ENCODE measurements around the gene CMKLR1.

CMKLR1 gene

GRCh38 chr12:108297895-108298760 lies 41.0 kb downstream of the CMKLR1 start:
- no peak for DNase-seq

GRCh38 chr12:108297424-108297823 lies 41.7 kb downstream of the CMKLR1 start:
- no peak for DNase-seq

GRCh38 chr12:108296945-108297344 lies 42.2 kb downstream of the CMKLR1 start:
- DNase-seq, result no peak

DNA sequence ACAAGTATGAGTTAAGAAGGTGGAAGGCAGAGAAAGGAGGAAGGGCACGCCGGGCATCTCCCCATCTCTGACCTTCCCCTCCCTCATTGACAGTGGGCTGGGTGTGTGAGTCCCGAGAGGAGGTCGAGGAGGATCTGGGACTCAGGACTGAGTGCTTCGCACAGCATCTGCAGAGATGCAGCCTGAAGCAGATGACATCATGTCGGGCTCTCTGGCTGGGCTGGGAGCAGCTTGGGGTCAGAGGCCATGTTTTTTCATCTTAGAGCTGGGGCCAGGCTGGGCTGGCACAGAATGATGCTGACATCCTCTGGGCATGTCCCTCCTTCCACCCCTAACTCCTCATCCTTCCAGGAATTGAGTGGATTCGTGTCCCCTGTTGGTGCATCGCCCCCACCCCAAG lies 43.5 kb downstream of the CMKLR1 start:
- DNase-seq, result no peak

- peak; percentile 81 for DNase-seq
Observed at GRCh38 chr12:108289350-108290161, 49.6 kb downstream of the CMKLR1 start.

GRCh38 chr12:108287227-108287626 lies 51.9 kb downstream of the CMKLR1 start:
- no peak for DNase-seq

GRCh38 chr12:108285016-108285415 lies 54.1 kb downstream of the CMKLR1 start:
- DNase-seq, result no peak

GRCh38 chr12:108284163-108284562 lies 54.9 kb downstream of the CMKLR1 start:
- peak; percentile 6 for DNase-seq

- no peak for DNase-seq
Observed at GRCh38 chr12:108282676-108283075, 56.4 kb downstream of the CMKLR1 start.

- no peak for DNase-seq
Observed at GRCh38 chr12:108282160-108282559, 57.0 kb downstream of the CMKLR1 start.

- DNase-seq, result no peak
Observed at GRCh38 chr12:108277613-108278012, 61.5 kb downstream of the CMKLR1 start.

GRCh38 chr12:108273217-108273616 lies 65.9 kb downstream of the CMKLR1 start:
- peak; percentile 7 for DNase-seq

- DNase-seq, result peak; percentile 38
Observed at GRCh38 chr12:108271951-108272872, 66.9 kb downstream of the CMKLR1 start.

- DNase-seq, result no peak
Observed at GRCh38 chr12:108270849-108271143, 68.3 kb downstream of the CMKLR1 start.

GRCh38 chr12:108270035-108270848 lies 68.9 kb downstream of the CMKLR1 start:
- peak; percentile 31 for DNase-seq

- no peak for DNase-seq
Observed at GRCh38 chr12:108269224-108269623, 69.9 kb downstream of the CMKLR1 start.

DNA sequence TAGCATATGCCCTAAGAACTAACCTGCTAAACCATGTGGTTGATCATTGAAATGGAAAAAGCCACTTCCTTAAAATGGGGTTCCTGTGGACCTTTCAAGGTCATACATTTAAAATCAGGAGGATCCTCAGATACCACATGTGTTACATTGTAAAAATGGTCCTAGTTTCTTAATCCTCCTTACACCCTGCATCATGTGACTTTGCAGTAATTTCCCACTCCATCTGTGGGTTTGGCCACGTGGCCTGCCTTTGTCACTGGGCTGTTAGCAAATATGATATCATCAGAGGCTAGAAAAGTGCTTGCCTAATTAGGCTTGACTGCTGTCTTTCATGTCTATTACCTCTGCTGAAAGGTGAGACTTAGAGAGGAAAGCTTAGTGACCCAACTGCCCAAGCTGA lies 70.7 kb downstream of the CMKLR1 start:
- DNase-seq, result no peak

- DNase-seq, result peak; percentile 13
Observed at GRCh38 chr12:108267450-108267849, 71.7 kb downstream of the CMKLR1 start.

DNA sequence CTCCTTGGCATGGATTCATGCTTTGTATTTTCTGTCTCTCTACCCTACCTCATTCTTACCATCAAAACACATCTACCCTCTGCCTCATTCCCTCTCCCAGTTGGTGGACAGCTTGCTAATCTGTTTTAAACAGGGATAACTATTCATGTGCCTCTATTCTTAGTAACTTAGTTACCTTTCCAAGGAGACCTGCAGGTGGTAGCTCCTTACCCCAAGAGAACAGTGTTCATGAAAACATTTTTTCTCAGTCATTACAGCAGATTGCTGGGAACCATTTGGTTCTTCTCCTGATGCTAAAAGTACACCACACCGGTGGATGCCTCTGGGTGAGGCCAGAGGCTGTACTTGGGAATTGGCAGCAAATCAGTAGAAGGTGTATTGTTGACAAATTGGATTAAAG lies 73.0 kb downstream of the CMKLR1 start:
- DNase-seq, result no peak

DNA sequence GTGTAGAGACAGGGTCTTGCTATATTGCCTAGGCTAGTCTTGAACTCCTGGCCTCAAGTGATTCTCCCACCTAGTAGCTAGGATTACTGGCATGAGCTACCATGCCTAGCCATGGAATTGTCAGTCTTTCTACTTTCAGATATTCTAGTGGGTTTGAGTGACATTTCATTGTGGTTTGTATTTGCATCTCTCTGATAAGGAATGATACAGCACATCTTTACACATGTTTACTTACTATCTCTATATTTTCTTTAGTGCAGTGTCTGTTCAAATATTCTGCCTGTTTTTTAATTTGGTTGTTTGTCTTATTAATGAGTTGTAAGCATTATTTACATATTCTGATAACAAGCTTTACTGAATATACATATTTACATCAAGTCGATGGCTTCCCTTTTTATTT lies 73.6 kb downstream of the CMKLR1 start:
- no peak for DNase-seq

DNA sequence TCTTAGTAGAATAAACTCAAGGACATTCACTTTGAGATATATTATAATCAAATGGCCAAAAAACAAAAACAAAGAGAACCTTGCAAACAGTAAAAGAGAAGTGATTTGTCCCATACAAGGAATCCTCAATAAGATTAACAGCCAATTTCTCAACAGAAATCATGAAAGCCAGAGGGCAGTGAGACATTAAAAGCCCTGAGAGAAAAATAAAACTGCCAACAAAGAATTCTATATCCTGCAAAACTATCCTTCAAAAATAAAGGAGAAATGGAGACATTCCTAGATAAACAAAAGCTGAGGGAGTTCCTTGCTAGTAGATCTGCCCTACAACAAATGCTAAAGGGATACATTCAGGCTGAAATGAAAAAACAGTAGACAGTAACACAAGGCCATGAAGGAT lies 78.1 kb downstream of the CMKLR1 start:
- DNase-seq, result no peak

GRCh38 chr12:108260039-108260438 lies 79.1 kb downstream of the CMKLR1 start:
- DNase-seq, result no peak
